ENCODE measurements around the gene CAPG. TPM values are rescaled to one million over a fixed set of nuclear protein-coding genes. Genes with fewer than 3 reads are reported as not detected.

The CAPG gene
- total and polyA plus RNA-seq, 9 of the 15 experiments (the other 6 are each of a cell fraction or from before 2014, with no cell fraction given) = 10.6 to 90.4 (median 56.0) TPM

DNA sequence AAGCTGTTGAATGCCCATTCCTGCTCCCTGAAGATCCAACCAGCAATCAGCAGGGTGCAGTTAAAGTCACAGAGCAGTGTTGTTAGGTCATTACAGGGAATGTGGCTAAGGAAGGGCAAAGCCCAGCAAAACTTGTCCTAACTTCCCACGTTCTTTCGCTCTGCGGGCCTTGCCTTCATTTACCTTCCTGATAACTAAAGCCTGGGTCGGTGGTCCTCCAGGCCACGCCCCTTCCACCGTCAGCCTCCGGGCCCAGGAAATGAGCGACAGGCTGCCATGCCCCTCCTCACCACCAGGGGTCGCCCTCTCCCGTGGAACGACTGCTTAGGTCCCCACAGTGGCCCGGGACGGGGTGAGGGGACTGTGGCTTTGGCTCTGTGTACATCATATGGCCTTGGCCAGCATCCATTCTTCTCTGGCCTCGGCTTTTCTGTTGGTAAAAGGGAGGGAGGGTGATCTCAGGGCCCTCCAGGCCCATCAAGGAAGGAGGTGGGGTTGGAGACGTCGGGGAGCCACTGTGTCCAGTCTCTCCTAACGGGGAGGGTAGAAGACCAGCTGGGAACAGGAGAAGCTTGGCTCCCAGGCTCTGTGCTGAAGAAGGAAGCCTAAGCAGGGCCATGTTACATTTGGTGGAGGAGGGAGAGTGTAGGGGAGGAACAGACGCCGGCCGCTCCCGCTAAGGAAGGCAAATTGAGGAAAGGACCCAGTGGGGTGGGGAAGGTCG, 10.5 kb upstream of the CAPG start (continued):
- TF ChIP-seq SIRT6 (IDR thresholded peaks at IDR 0.05; ENCODE audit: low read depth, low read length) (no peak), GABPA (tag; conservative IDR thresholded peaks at IDR 0.05; ENCODE audit: low read depth) (no peak), BHLHE40 (IDR thresholded peaks at IDR 0.05; ENCODE audit: low read length) (peak; percentile 58; the same call in 1 of the 2 replicates), NCOA4 (IDR thresholded peaks at IDR 0.05; ENCODE audit: partially characterized antibody) (no peak), PHB (CRISPR knock-in tag; IDR thresholded peaks at IDR 0.05) (no peak), TARDBP (IDR thresholded peaks at IDR 0.05) (0 out of 2 replicates have a peak, but pooled peaks have one; percentile 54), ZBTB8A (IDR thresholded peaks at IDR 0.05; ENCODE audit: partially characterized antibody) (no peak), NR3C1 (CRISPR knock-in tag; IDR thresholded peaks at IDR 0.05) (no peak)
- TF ChIP-seq, protein P1, sequence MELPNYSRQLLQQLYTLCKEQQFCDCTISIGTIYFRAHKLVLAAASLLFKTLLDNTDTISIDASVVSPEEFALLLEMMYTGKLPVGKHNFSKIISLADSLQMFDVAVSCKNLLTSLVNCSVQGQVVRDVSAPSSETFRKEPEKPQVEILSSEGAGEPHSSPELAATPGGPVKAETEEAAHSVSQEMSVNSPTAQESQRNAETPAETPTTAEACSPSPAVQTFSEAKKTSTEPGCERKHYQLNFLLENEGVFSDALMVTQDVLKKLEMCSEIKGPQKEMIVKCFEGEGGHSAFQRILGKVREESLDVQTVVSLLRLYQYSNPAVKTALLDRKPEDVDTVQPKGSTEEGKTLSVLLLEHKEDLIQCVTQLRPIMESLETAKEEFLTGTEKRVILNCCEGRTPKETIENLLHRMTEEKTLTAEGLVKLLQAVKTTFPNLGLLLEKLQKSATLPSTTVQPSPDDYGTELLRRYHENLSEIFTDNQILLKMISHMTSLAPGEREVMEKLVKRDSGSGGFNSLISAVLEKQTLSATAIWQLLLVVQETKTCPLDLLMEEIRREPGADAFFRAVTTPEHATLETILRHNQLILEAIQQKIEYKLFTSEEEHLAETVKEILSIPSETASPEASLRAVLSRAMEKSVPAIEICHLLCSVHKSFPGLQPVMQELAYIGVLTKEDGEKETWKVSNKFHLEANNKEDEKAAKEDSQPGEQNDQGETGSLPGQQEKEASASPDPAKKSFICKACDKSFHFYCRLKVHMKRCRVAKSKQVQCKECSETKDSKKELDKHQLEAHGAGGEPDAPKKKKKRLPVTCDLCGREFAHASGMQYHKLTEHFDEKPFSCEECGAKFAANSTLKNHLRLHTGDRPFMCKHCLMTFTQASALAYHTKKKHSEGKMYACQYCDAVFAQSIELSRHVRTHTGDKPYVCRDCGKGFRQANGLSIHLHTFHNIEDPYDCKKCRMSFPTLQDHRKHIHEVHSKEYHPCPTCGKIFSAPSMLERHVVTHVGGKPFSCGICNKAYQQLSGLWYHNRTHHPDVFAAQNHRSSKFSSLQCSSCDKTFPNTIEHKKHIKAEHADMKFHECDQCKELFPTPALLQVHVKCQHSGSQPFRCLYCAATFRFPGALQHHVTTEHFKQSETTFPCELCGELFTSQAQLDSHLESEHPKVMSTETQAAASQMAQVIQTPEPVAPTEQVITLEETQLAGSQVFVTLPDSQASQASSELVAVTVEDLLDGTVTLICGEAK (IDR thresholded peaks at IDR 0.05) = peak; percentile 19; the same call in 1 of the 2 replicates
- TF ChIP-seq, protein P1 (CRISPR knock-in tag; IDR thresholded peaks at IDR 0.05) = no peak
- TF ChIP-seq, protein P2, sequence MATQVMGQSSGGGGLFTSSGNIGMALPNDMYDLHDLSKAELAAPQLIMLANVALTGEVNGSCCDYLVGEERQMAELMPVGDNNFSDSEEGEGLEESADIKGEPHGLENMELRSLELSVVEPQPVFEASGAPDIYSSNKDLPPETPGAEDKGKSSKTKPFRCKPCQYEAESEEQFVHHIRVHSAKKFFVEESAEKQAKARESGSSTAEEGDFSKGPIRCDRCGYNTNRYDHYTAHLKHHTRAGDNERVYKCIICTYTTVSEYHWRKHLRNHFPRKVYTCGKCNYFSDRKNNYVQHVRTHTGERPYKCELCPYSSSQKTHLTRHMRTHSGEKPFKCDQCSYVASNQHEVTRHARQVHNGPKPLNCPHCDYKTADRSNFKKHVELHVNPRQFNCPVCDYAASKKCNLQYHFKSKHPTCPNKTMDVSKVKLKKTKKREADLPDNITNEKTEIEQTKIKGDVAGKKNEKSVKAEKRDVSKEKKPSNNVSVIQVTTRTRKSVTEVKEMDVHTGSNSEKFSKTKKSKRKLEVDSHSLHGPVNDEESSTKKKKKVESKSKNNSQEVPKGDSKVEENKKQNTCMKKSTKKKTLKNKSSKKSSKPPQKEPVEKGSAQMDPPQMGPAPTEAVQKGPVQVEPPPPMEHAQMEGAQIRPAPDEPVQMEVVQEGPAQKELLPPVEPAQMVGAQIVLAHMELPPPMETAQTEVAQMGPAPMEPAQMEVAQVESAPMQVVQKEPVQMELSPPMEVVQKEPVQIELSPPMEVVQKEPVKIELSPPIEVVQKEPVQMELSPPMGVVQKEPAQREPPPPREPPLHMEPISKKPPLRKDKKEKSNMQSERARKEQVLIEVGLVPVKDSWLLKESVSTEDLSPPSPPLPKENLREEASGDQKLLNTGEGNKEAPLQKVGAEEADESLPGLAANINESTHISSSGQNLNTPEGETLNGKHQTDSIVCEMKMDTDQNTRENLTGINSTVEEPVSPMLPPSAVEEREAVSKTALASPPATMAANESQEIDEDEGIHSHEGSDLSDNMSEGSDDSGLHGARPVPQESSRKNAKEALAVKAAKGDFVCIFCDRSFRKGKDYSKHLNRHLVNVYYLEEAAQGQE (IDR thresholded peaks at IDR 0.05; ENCODE audit: borderline replicate concordance) = peak; percentile 96
- TF ChIP-seq, protein P2 (CRISPR knock-in tag; IDR thresholded peaks at IDR 0.05; ENCODE audit: low read depth) = no peak; the same call in 1 of the 2 replicates
